ENCODE data around the gene FAM234B. TPM values are rescaled to one million over a fixed set of nuclear protein-coding genes. Genes with fewer than 3 reads are reported as not detected.

The FAM234B gene
- total and polyA plus RNA-seq, 2 of the 8 experiments (the other 6 are each of a cell fraction or from before 2014, with no cell fraction given): 12.5 to 29.1 TPM

- Histone ChIP-seq H3K56ac (replicated peaks; ENCODE audit: insufficient read length, low read depth, low read length) (no peak overlapping the region), H3K4ac (replicated peaks; ENCODE audit: insufficient read length, low read depth, low read length) (no peak overlapping the region), H3K4me3 (ENCODE audit: extremely low read depth in 1 of 4, insufficient read depth in 2 of 4, low read depth in 3 of 4, low read length in 4 of 4) (no peak overlapping the region), H3K4me2 (ENCODE audit: insufficient read depth in 1 of 2, low read depth in 2 of 2, low read length in 2 of 2) (no peak overlapping the region; a peak in 1 of 4 replicates), H3K27ac (ENCODE audit: low read depth, low read length) (no peak overlapping the region), H3K18ac (ENCODE audit: extremely low read depth, low read length) (no peak overlapping the region), H3K36me3 (ENCODE audit: control insufficient read depth in 2 of 4, insufficient read depth in 4 of 4, low read length in 3 of 4) (no peaks in the 10 kb centered on the region), H3K23ac (ENCODE audit: insufficient read length) (no peak overlapping the region), H3K27me3 (replicated peaks in 1 of 4; ENCODE audit: control insufficient read depth in 3 of 4, extremely low read depth in 1 of 4, insufficient read depth in 3 of 4, low read length in 3 of 4) (peaks cover 0 to 12% (median 6%) of the 10 kb centered on the region in 4 experiments; a peak in 4 of 7 replicates), H2BK15ac (ENCODE audit: low read length) (no peak overlapping the region), H3K23me2 (ENCODE audit: low read depth, low read length) (peaks cover 12% of the 10 kb centered on the region), H3K79me1 (ENCODE audit: low read depth, low read length) (no peaks in the 10 kb centered on the region; the same call in 1 of the 2 replicates), H4K91ac (replicated peaks; ENCODE audit: insufficient read length, low read length) (no peak overlapping the region), H4K5ac (ENCODE audit: insufficient read length, low read depth, low read length) (no peak overlapping the region), H3K4me1 (replicated peaks in 1 of 4; ENCODE audit: control insufficient read depth in 3 of 4, insufficient read depth in 4 of 4, low read length in 3 of 4) (peaks cover 5 to 16% (median 9%) of the 10 kb centered on the region in 4 experiments), H2AK5ac (ENCODE audit: low read depth, low read length) (no peak overlapping the region), H2BK12ac (ENCODE audit: low read depth, low read length) (no peak overlapping the region), H3K9me3 (ENCODE audit: insufficient read depth in 2 of 2, low read depth in 1 of 2, low read length in 1 of 2) (no peaks in the 10 kb centered on the region), H4K8ac (ENCODE audit: extremely low read depth, insufficient read depth, low read length) (no peak overlapping the region), H3K79me2 (ENCODE audit: control insufficient read depth in 1 of 2, insufficient read depth in 2 of 2, low read length in 2 of 2) (peaks cover 0 to 46% of the 10 kb centered on the region in 2 experiments; a peak in 2 of 4 replicates), H3K9ac (replicated peaks in 1 of 4; ENCODE audit: extremely low read depth in 1 of 4, low read depth in 3 of 4, low read length in 3 of 4) (no peak overlapping the region; a peak in 1 of 7 replicates), H2BK120ac (replicated peaks; ENCODE audit: low read depth, low read length) (no peak overlapping the region), H2BK5ac (ENCODE audit: low read depth, low read length) (no peak overlapping the region), H2AFZ (ENCODE audit: low read length) (no peak overlapping the region), H2BK20ac (ENCODE audit: low read length) (no peak overlapping the region), H3K14ac (ENCODE audit: insufficient read length) (no peak overlapping the region), H4K20me1 (replicated peaks in 1 of 2; ENCODE audit: control insufficient read depth in 1 of 2, insufficient read depth in 2 of 2, low read length in 2 of 2) (peaks cover 2 to 3% of the 10 kb centered on the region in 2 experiments)
- ChIA-PET CTCF (ENCODE audit: partially characterized antibody) (interaction anchor here (0.9 to 4.0 kb wide), 9 partner anchors 8 to 366 kb away, joined by 3 to 36 read pairs (median 4); no protein-coding TSS in a partner anchor), POLR2A (ENCODE audit: partially characterized antibody) (interaction anchor here (1.3 kb wide), 1 partner anchor 10 kb away, joined by 3 read pairs; no protein-coding TSS in a partner anchor)
- TF ChIP-seq CTBP2 (IDR thresholded peaks at IDR 0.05; ENCODE audit: borderline replicate concordance, insufficient read depth, insufficient read length, low read length) (no peak), POLR2AphosphoS5 (IDR thresholded peaks at IDR 0.05; ENCODE audit: low read depth, low read length) (no peak), E2F6 (IDR thresholded peaks at IDR 0.05) (no peak), RAD21 (IDR thresholded peaks at IDR 0.05 in 1 of 2, conservative IDR thresholded peaks at IDR 0.05 in 1 of 2; ENCODE audit: low read depth in 2 of 2, low read length in 2 of 2) (no peak), HDAC6 (IDR thresholded peaks at IDR 0.05; ENCODE audit: low read depth, low read length) (no peak), NANOG (IDR thresholded peaks at IDR 0.05; ENCODE audit: insufficient read depth, low read depth, low read length, poor library complexity, severe bottlenecking) (no peak), PHF8 (conservative IDR thresholded peaks at IDR 0.05; ENCODE audit: low read depth, low read length) (no peak), TEAD4 (IDR thresholded peaks at IDR 0.05; ENCODE audit: low read depth, low read length) (no peak), NRF1 (IDR thresholded peaks at IDR 0.05; ENCODE audit: low read depth, low read length) (no peak), TAF1 (IDR thresholded peaks at IDR 0.05; ENCODE audit: low read depth, low read length) (no peak)
- FAIRE-seq: no peak
- no peak for DNase-seq (ENCODE audit: low read depth in 1 of 2, low spot score in 2 of 2)
- 65% methylated on average over 2 of the region's 2 CpGs; no CpG with 5 or more reads in 1 of the 2 experiments for WGBS, 2 experiments (ENCODE audit: extremely low coverage in 1 of 2, insufficient coverage in 1 of 2, insufficient read length in 1 of 2, insufficient replicate concordance in 2 of 2, low coverage in 1 of 2, low lambda C conversion rate in 2 of 2, missing lambda C conversion rate in 1 of 2)
Observed at GRCh38 chr12:12997734-12998133, 46.4 kb upstream of the FAM234B start.
